Dendritic cell treated with granulocyte-macrophage colony-stimulating factor and Interleukin-4, amounts not matched to agents 40 ng/mL and 50 ng/mL, for 4 days (primary cell): ENCODE measurements around the gene TRPV3.

Experiments used
- H3K27ac Mint-ChIP-seq: one replicate; pipeline ENCODE4 v1.8.0; 2022; ENCODE audit warnings: mild to moderate bottlenecking, mixed read lengths
- H3K27me3 Mint-ChIP-seq: one replicate; pipeline ENCODE4 v1.8.0; 2022; ENCODE audit warnings: mild to moderate bottlenecking, mixed read lengths
- H3K36me3 Mint-ChIP-seq: one replicate; pipeline ENCODE4 v1.8.0; 2022; ENCODE audit warnings: low read depth, mixed read lengths
- H3K4me1 Mint-ChIP-seq: one replicate; pipeline ENCODE4 v1.8.0; 2022; ENCODE audit warnings: low read depth, mixed read lengths
- H3K4me3 Mint-ChIP-seq: one replicate; pipeline ENCODE4 v1.8.0; 2022; ENCODE audit warnings: mild to moderate bottlenecking, moderate library complexity, mixed read lengths
- H3K9me3 Mint-ChIP-seq: one replicate; pipeline ENCODE4 v1.8.0; 2022; ENCODE audit warnings: mixed read lengths
- intact Hi-C: fragments of 100-400 bp; cut with micrococcal nuclease; formaldehyde crosslinking; loops from one replicate; pipeline ENCODE4 v1.15.0; 2022

The TRPV3 gene

GRCh38 chr17:3546997-3547396, 10.6 kb downstream of the TRPV3 start:
- intact Hi-C loops: no loop called here
- Mint-ChIP-seq H3K4me1 (no peaks in the 10 kb centered on the region), H3K9me3 (no peaks in the 10 kb centered on the region), H3K36me3 (no peaks in the 10 kb centered on the region), H3K4me3 (no peak overlapping the region), H3K27ac (no peak overlapping the region), H3K27me3 (peaks cover 2% of the 10 kb centered on the region)

GRCh38 chr17:3546521-3546920, 11.1 kb downstream of the TRPV3 start:
- Mint-ChIP-seq H3K27ac (no peak overlapping the region), H3K36me3 (no peaks in the 10 kb centered on the region), H3K27me3 (peaks cover 3% of the 10 kb centered on the region), H3K4me3 (no peak overlapping the region), H3K4me1 (no peaks in the 10 kb centered on the region), H3K9me3 (no peaks in the 10 kb centered on the region)
- intact Hi-C loops: no loop called here

- Mint-ChIP-seq H3K36me3 (no peaks in the 10 kb centered on the region), H3K27ac (no peak overlapping the region), H3K4me1 (peaks cover 4% of the 10 kb centered on the region), H3K9me3 (no peaks in the 10 kb centered on the region), H3K4me3 (no peak overlapping the region), H3K27me3 (peaks cover 4% of the 10 kb centered on the region)
- intact Hi-C loops: no loop called here
These were observed 12.5 kb downstream of the TRPV3 start for GRCh38 chr17:3545151-3545550.

GRCh38 chr17:3544365-3544764, 13.2 kb downstream of the TRPV3 start:
- Mint-ChIP-seq H3K4me3 (no peak overlapping the region), H3K27ac (no peak overlapping the region), H3K27me3 (peaks cover 6% of the 10 kb centered on the region), H3K4me1 (peaks cover 7% of the 10 kb centered on the region), H3K36me3 (no peaks in the 10 kb centered on the region), H3K9me3 (no peaks in the 10 kb centered on the region)
- intact Hi-C loops: no loop called here

- peaks cover 6% of the 10 kb centered on the region for H3K27me3 Mint-ChIP-seq
- no peaks in the 10 kb centered on the region for H3K36me3 Mint-ChIP-seq
- no peak overlapping the region for H3K27ac Mint-ChIP-seq
- no peak overlapping the region for H3K4me3 Mint-ChIP-seq
- intact Hi-C loops: no loop called here
- peaks cover 7% of the 10 kb centered on the region for H3K4me1 Mint-ChIP-seq
- H3K9me3 Mint-ChIP-seq: no peaks in the 10 kb centered on the region
These were observed 14.2 kb downstream of the TRPV3 start for GRCh38 chr17:3543453-3543852.

- no peak overlapping the region for H3K27ac Mint-ChIP-seq
These were observed 15.1 kb downstream of the TRPV3 start for GRCh38 chr17:3542410-3543088.

GRCh38 chr17:3539881-3540540, 17.6 kb downstream of the TRPV3 start:
- Mint-ChIP-seq H3K27ac (no peak overlapping the region), H3K27me3 (peaks cover 18% of the 10 kb centered on the region), H3K4me3 (no peak overlapping the region), H3K9me3 (no peaks in the 10 kb centered on the region), H3K36me3 (no peaks in the 10 kb centered on the region), H3K4me1 (peaks cover 7% of the 10 kb centered on the region)
- intact Hi-C loops: no loop called here

More at GRCh38 chr17:3542410-3543088, 15.1 kb downstream of the TRPV3 start:
- Mint-ChIP-seq H3K4me1 (peaks cover 7% of the 10 kb centered on the region), H3K4me3 (no peak overlapping the region), H3K36me3 (no peaks in the 10 kb centered on the region), H3K27me3 (peaks cover 6% of the 10 kb centered on the region), H3K9me3 (no peaks in the 10 kb centered on the region)
- intact Hi-C loops: no loop called here

- Mint-ChIP-seq H3K4me1 (peaks cover 12% of the 10 kb centered on the region), H3K27ac (no peak overlapping the region), H3K27me3 (peaks cover 31% of the 10 kb centered on the region), H3K4me3 (no peak overlapping the region), H3K36me3 (no peaks in the 10 kb centered on the region), H3K9me3 (no peaks in the 10 kb centered on the region)
- intact Hi-C loops: no loop called here
These were observed 20.9 kb downstream of the TRPV3 start for GRCh38 chr17:3536716-3537115.

GRCh38 chr17:3535253-3535995, 22.2 kb downstream of the TRPV3 start:
- no peaks in the 10 kb centered on the region for H3K9me3 Mint-ChIP-seq
- H3K36me3 Mint-ChIP-seq: no peaks in the 10 kb centered on the region
- H3K4me3 Mint-ChIP-seq: no peak overlapping the region
- peaks cover 29% of the 10 kb centered on the region for H3K27me3 Mint-ChIP-seq
- H3K27ac Mint-ChIP-seq: no peak overlapping the region
- intact Hi-C loops: no loop called here
- H3K4me1 Mint-ChIP-seq: peaks cover 11% of the 10 kb centered on the region

- no peaks in the 10 kb centered on the region for H3K36me3 Mint-ChIP-seq
- no peak overlapping the region for H3K27ac Mint-ChIP-seq
- H3K9me3 Mint-ChIP-seq: no peaks in the 10 kb centered on the region
- intact Hi-C loops: no loop called here
- peaks cover 28% of the 10 kb centered on the region for H3K27me3 Mint-ChIP-seq
- peaks cover 6% of the 10 kb centered on the region for H3K4me1 Mint-ChIP-seq
- H3K4me3 Mint-ChIP-seq: no peak overlapping the region
These were observed 22.7 kb downstream of the TRPV3 start for GRCh38 chr17:3534881-3535252.

- peaks cover 5% of the 10 kb centered on the region for H3K4me1 Mint-ChIP-seq
- H3K27ac Mint-ChIP-seq: no peak overlapping the region
- intact Hi-C loops: no loop called here
- H3K27me3 Mint-ChIP-seq: peaks cover 28% of the 10 kb centered on the region
- H3K9me3 Mint-ChIP-seq: no peaks in the 10 kb centered on the region
- no peaks in the 10 kb centered on the region for H3K36me3 Mint-ChIP-seq
- H3K4me3 Mint-ChIP-seq: no peak overlapping the region
These were observed 23.9 kb downstream of the TRPV3 start for GRCh38 chr17:3533752-3534151.

GRCh38 chr17:3532859-3533142, 24.8 kb downstream of the TRPV3 start:
- Mint-ChIP-seq H3K4me1 (peaks cover 5% of the 10 kb centered on the region), H3K4me3 (no peak overlapping the region), H3K27me3 (peaks cover 28% of the 10 kb centered on the region), H3K27ac (no peak overlapping the region), H3K36me3 (no peaks in the 10 kb centered on the region), H3K9me3 (no peaks in the 10 kb centered on the region)
- intact Hi-C loops: no loop called here

GRCh38 chr17:3532106-3532858, 25.3 kb downstream of the TRPV3 start:
- Mint-ChIP-seq H3K4me1 (peaks cover 5% of the 10 kb centered on the region), H3K27ac (no peak overlapping the region), H3K36me3 (no peaks in the 10 kb centered on the region), H3K27me3 (peaks cover 28% of the 10 kb centered on the region), H3K4me3 (no peak overlapping the region), H3K9me3 (no peaks in the 10 kb centered on the region)
- intact Hi-C loops: no loop called here
